ENCODE measurements around the gene SRSF8. TPM values are rescaled to one million over a fixed set of nuclear protein-coding genes. Genes with fewer than 3 reads are reported as not detected.
A peak's percentile ranks its signal among the peaks of the same experiment; 100 is the strongest.
"Not testable (repeated sequence)": the region's sequence is repeated elsewhere in the genome, so short reads cannot be mapped to it uniquely, and the experiment has no call there.

The SRSF8 gene, protein sequence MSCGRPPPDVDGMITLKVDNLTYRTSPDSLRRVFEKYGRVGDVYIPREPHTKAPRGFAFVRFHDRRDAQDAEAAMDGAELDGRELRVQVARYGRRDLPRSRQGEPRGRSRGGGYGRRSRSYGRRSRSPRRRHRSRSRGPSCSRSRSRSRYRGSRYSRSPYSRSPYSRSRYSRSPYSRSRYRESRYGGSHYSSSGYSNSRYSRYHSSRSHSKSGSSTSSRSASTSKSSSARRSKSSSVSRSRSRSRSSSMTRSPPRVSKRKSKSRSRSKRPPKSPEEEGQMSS
- 100 to 1,000 TPM in 5 of 6 donors, 10 to 100 TPM in 1; 93.9 to 128 (median 108) TPM for polyA plus RNA-seq (ENCODE audit: low read depth in 6 of 6)

DNA sequence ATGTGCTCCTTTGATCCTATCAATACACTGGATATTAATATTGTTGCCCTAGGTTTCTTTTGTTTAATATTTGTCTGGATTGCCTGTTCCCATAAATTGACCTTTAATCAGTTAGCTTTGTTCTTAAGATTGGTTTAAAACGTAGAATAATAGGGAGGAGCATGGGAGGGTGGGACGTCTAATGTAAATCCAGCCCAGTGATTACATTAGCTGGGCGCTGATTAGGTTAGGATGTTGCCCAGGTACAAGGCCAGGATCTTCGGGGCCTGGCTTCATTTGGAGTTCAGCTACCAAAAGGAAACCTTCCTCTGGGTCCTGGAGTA is at the start of gene SRSF8:
Gene SRSF8 (plus strand): TSS at position 204 of the 323 bp plus-strand sequence. CDS start 308 bp downstream, outside the sequence.
- ATAC-seq (ENCODE audit: low read depth in 2 of 2) (peak; percentile 13 to 25), DNase-seq (no peak)
- H3K27ac Mint-ChIP-seq = peak within 1 kb of the TSS; percentile 95 to 98 (median 96)
- no peaks in the 10 kb centered on the region for H3K27me3 Mint-ChIP-seq
- H3K9me3 Mint-ChIP-seq = no peaks in the 10 kb centered on the region
- peaks cover 20 to 24% (median 22%) of the 10 kb centered on the region in 3 donors for H3K4me1 Mint-ChIP-seq
- peak within 1 kb of the TSS; percentile 97 to 100 (median 98) for H3K4me3 Mint-ChIP-seq
- no peaks in the 10 kb centered on the region for H3K36me3 Mint-ChIP-seq

DNA sequence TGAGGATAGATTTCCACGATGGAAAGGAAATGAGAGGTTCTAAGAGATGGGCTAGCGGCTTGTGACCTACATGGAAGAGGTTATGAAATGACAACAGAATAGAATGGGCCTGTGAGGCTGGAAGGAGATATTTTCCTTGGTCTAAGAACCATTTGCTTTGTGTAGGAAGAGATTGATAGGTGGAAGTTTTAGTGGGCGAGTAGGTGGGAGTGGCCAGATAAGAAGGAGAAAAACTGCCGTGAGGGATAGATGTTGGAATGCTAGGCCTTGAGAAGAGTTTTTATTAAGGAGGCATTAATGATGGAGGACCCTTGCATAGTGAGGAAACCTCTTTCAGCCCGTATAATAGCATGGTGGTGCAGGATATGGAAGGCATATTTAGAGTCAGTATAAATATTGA is 45.3 kb upstream of the SRSF8 start:
- DNase-seq; H3K4me3 Mint-ChIP-seq; H3K4me1 Mint-ChIP-seq; H3K27ac Mint-ChIP-seq; H3K9me3 Mint-ChIP-seq; H3K36me3 Mint-ChIP-seq; H3K27me3 Mint-ChIP-seq; ATAC-seq (ENCODE audit: low read depth in 2 of 2): not testable (repeated sequence)

DNA sequence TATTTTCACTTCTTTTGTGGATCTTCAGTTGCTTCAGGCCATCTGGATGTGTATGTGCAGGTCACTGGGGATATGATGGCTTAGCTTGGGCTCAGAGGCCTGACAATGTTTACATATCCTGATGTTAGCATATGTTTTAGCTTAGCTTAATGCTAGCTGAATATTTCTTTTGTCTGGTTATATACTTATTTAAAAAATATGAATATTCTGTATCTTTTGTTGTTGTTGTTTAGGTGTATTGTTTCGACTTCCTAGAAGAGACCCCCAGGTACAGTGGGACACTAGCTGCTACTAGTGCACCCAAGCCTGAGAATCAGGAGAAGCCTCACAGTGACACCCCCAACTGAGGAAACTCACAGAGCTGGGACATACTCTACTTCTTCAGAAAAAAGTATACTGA is 41.8 kb upstream of the SRSF8 start, which contains the start of gene KDM4E:
Gene KDM4E (plus strand): TSS at position 301 of the 400 bp plus-strand sequence. CDS start 300 bp downstream, outside the sequence.
- H3K27me3 Mint-ChIP-seq = no peaks in the 10 kb centered on the region
- no peak within 1 kb of the TSS for H3K4me3 Mint-ChIP-seq
- ATAC-seq (ENCODE audit: low read depth in 2 of 2) (no peak), DNase-seq (no peak)
- H3K4me1 Mint-ChIP-seq = no peaks in the 10 kb centered on the region
- H3K9me3 Mint-ChIP-seq = no peaks in the 10 kb centered on the region
- no peaks in the 10 kb centered on the region for H3K36me3 Mint-ChIP-seq
- H3K27ac Mint-ChIP-seq = no peak within 1 kb of the TSS

DNA sequence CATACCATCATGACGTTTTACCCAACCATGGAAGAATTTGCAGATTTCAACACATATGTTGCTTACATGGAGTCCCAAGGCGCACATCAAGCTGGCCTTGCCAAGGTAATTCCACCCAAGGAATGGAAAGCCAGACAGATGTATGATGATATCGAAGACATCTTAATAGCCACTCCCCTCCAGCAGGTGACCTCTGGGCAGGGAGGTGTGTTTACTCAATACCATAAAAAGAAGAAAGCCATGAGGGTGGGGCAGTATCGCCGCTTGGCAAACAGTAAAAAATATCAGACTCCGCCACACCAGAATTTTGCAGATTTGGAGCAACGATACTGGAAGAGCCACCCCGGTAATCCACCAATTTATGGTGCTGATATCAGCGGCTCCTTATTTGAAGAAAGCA is 41.1 kb upstream of the SRSF8 start:
- DNase-seq = not testable (repeated sequence)

DNA sequence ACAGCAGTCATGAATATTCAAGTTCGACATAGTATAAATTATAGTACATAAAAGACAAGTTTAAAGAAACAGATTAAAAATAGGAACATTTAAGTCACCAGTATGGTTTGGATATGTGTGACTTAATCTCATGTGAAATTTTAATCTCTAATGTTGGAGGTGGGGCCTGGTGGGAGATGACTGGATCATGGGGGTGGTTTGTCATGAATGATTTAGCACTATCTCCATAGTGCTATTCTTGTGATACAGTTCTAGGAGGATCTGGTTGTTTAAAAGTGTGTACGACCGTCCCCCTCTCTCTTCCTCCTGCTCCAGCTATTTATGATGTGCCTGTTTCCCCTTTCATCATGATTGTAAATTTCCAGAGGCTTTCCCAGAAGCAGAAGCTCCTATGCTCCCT is 38.4 kb upstream of the SRSF8 start:
- Mint-ChIP-seq H3K36me3 (no peaks in the 10 kb centered on the region), H3K4me3 (no peak overlapping the region), H3K27me3 (peaks cover 4 to 20% (median 8%) of the 10 kb centered on the region in 3 donors), H3K4me1 (no peaks in the 10 kb centered on the region), H3K9me3 (no peaks in the 10 kb centered on the region), H3K27ac (no peak overlapping the region)
- DNase-seq (no peak), ATAC-seq (ENCODE audit: low read depth in 2 of 2) (no peak)

More for the DNA sequence above, 41.1 kb upstream of the SRSF8 start:
- not testable (repeated sequence) for H3K27me3 Mint-ChIP-seq; H3K4me1 Mint-ChIP-seq; ATAC-seq (ENCODE audit: low read depth in 2 of 2); H3K27ac Mint-ChIP-seq; H3K36me3 Mint-ChIP-seq; H3K9me3 Mint-ChIP-seq; H3K4me3 Mint-ChIP-seq

DNA sequence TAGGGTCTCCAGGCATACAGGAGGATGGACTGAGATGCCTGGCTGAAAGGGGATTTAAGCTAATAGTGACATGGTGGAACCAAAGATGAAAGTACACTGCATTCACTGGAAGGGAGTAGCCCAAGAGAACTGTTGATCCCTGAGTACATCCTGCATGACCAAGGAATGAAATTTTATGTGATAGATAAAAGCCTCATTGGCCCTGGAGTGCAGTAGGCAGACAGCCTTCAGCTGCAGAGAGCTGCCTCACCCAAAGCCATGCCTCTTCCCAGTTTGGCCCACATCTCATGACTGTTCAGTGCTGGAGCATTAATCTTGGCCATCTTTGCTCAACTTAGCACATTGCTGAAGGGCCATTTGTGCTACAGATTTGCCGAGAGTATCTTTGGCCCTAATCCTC is 33.7 kb upstream of the SRSF8 start:
- Mint-ChIP-seq H3K27me3 (peaks cover 18 to 39% (median 26%) of the 10 kb centered on the region in 3 donors), H3K4me1 (peaks cover 0 to 2% (median 1%) of the 10 kb centered on the region in 3 donors), H3K9me3 (no peaks in the 10 kb centered on the region), H3K4me3 (no peak overlapping the region), H3K36me3 (peaks cover 0 to 2% of the 10 kb centered on the region in 2 donors), H3K27ac (no peak overlapping the region)
- DNase-seq (no peak), ATAC-seq (ENCODE audit: low read depth in 2 of 2) (no peak)

DNA sequence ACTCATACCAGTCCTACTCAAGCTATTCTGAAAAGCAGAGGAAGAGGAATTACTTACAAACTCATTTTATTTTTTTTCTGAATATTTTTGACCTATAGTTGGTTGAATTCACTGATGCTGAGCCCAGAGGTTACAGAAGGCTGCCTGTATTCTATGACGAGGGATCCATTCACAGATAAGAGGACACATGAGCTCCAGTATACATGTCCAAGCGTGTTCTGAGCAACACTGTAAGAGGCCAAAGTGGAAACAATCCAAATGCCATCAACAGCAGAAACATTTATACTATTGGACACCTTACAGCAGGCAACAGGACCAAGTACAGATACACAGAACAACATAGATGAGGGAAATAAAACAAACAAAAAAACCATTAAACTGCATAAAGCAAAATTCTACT is 31.4 kb upstream of the SRSF8 start:
- ATAC-seq (ENCODE audit: low read depth in 2 of 2) (no peak), DNase-seq (no peak)
- Mint-ChIP-seq H3K27ac (no peak overlapping the region), H3K36me3 (peaks cover 0 to 7% of the 10 kb centered on the region in 2 donors), H3K4me1 (peaks cover 0 to 5% (median 5%) of the 10 kb centered on the region in 3 donors), H3K9me3 (peaks cover 0 to 4% (median 0%) of the 10 kb centered on the region in 7 donors), H3K4me3 (no peak overlapping the region), H3K27me3 (peaks cover 22 to 48% (median 42%) of the 10 kb centered on the region in 3 donors)

DNA sequence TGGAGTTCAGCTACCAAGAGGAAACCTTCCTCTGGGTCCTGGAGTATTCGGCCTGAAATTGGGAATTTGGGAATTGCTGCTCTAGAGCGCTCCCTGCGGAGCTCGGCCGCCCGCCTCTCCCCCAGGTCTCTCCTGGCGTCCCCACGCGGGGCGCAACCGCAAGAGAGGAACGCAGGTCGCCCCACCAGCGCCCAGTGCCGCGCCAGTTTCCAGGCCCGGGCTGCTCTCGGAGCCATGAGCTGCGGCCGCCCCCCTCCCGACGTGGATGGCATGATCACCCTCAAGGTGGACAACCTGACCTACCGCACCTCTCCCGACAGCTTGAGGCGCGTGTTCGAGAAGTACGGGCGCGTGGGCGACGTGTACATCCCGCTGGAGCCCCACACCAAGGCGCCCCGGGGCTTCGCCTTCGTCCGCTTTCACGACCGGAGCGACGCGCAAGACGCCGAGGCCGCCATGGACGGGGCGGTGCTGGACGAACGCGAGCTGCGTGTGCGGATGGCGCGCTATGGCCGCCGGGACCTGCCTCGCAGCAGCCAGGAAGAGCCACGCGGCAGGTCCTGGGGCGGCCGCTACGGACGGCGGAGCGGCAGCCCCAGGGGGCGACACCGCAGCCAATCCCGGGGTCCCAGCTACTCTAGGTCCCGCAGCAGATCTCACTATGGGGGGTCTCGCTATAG is 29.2 kb upstream of the SRSF8 start:
- not testable (repeated sequence) for H3K36me3 Mint-ChIP-seq, H3K4me1 Mint-ChIP-seq, DNase-seq, H3K27ac Mint-ChIP-seq, H3K9me3 Mint-ChIP-seq
- peak overlapping the region in 6 of 8 donors; percentile 29 to 83 (median 58) for H3K4me3 Mint-ChIP-seq
- ATAC-seq (ENCODE audit: low read depth in 2 of 2) = peak; percentile 48 to 51
- H3K27me3 Mint-ChIP-seq = peaks cover 32 to 54% (median 48%) of the 10 kb centered on the region in 3 donors

DNA sequence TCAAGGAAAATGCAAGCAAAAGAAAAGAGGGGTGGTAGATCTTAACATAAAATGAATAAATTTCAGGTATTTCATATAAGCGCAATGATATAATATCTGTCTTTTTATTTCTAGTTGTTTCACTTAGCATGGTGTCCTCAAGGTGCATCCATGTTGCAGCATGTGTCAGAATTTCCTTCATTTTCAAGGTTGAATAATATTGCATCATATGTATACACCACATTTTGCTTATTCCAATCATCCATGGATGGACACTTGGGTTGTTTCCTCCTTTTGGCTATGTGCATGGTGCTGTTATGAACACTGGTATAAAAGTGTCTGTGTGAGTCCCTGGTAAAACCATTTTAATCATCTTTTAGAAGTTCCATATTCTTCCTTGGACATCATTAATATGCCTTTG is 24.5 kb upstream of the SRSF8 start:
- H3K27me3 Mint-ChIP-seq = peaks cover 31 to 55% (median 55%) of the 10 kb centered on the region in 3 donors

DNA sequence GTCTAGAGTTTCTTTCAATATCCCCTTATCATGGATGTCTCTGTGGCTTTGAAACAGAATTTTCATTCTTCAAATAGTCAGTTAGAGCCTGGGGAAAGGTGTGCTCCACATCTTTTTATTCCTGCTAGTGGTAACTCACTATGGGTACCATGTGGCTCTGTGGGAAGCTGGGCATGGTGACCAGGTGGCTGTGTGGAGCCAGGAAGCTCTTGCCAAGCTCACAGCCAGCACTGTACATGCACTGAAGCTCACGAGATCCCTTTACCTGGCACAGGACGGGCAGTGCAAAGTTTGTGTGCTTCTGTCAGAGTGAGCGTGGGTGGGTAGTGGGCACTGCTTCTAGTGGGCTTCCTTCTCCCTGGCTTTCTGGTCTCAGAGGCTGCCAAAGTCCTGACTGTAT is 23.8 kb upstream of the SRSF8 start:
- no peak for ATAC-seq (ENCODE audit: low read depth in 2 of 2)
- no peak overlapping the region for H3K27ac Mint-ChIP-seq
- peaks cover 0 to 5% (median 4%) of the 10 kb centered on the region in 3 donors for H3K4me1 Mint-ChIP-seq
- H3K9me3 Mint-ChIP-seq = peaks cover 0 to 4% (median 0%) of the 10 kb centered on the region in 7 donors
- peaks cover 31 to 53% (median 52%) of the 10 kb centered on the region in 3 donors for H3K27me3 Mint-ChIP-seq
- no peak for DNase-seq
- peaks cover 0 to 6% of the 10 kb centered on the region in 2 donors for H3K36me3 Mint-ChIP-seq
- H3K4me3 Mint-ChIP-seq = no peak overlapping the region

More for the DNA sequence above, 24.5 kb upstream of the SRSF8 start:
- Mint-ChIP-seq H3K4me1 (peaks cover 0 to 5% (median 5%) of the 10 kb centered on the region in 3 donors), H3K4me3 (no peak overlapping the region), H3K36me3 (peaks cover 0 to 7% of the 10 kb centered on the region in 2 donors), H3K9me3 (peaks cover 0 to 4% (median 0%) of the 10 kb centered on the region in 7 donors), H3K27ac (no peak overlapping the region)
- DNase-seq (no peak), ATAC-seq (ENCODE audit: low read depth in 2 of 2) (no peak)

DNA sequence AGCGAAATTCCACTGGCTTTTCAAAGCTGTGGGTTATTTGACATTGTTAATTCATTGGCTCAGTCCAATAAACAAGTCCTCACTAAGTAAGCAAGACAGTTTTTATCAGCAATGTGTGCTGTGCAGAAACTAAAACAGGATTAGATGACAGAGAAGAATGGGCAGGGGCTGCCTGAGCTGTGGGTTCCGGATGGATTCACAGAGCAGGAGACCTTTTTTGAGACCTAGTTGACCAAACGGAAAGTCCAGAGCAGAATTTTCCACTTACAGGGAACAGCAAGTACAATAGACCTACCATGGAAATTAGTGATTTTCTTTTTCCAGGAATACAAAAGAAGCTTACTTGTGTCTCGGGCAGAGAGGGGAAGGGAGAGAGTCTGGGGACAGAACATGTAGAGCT is 22.7 kb upstream of the SRSF8 start:
- no peaks in the 10 kb centered on the region for H3K36me3 Mint-ChIP-seq
- H3K27me3 Mint-ChIP-seq = peaks cover 31 to 52% (median 48%) of the 10 kb centered on the region in 3 donors
- H3K27ac Mint-ChIP-seq = no peak overlapping the region
- H3K9me3 Mint-ChIP-seq = no peaks in the 10 kb centered on the region
- H3K4me1 Mint-ChIP-seq = no peaks in the 10 kb centered on the region
- no peak for DNase-seq
- no peak overlapping the region for H3K4me3 Mint-ChIP-seq
- ATAC-seq (ENCODE audit: low read depth in 2 of 2) = no peak

DNA sequence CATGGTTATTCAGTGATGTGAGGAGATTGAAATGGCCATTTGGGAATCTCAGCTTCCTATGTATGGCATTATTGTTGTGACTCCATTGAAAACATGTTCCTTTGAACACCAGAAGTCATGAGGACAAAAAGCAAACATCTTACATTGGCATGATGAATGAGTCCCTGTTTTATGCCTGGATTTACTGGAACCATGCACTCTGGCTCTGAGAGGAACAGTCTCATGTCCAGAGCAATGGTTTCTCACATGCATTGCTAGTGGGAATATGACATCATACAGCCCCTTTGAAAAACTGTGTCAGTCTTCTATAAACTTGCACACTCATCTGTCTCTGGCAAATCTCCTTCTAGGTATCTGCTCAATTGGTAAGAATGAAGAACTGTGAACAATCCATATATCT is 20.9 kb upstream of the SRSF8 start:
- peaks cover 26 to 49% (median 44%) of the 10 kb centered on the region in 3 donors for H3K27me3 Mint-ChIP-seq
- DNase-seq (no peak), ATAC-seq (ENCODE audit: low read depth in 2 of 2) (no peak)
- H3K4me1 Mint-ChIP-seq = no peaks in the 10 kb centered on the region
- no peaks in the 10 kb centered on the region for H3K36me3 Mint-ChIP-seq
- H3K4me3 Mint-ChIP-seq = no peak overlapping the region
- no peak overlapping the region for H3K27ac Mint-ChIP-seq
- no peaks in the 10 kb centered on the region for H3K9me3 Mint-ChIP-seq

DNA sequence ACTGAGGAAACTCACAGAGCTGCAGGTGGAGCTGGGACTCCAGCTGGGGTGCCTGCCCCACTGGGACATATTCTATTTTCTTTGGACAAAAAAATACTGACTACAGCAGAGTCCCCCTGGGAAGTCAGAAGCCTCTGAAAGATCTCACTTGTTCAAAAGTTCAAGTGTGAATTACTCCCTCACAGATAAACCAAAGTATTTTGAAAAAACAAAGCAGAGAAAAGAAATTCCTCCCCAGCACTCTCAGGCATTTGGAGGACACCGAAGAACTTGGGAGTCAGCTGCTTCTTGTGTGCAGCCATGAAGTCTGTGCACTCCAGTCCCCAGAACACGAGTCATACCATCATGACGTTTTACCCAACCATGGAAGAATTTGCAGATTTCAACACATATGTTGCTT is 17.6 kb upstream of the SRSF8 start, which contains the start of gene KDM4F:
Gene KDM4F (plus strand): TSS at position 301 of the 400 bp plus-strand sequence.
- H3K36me3 Mint-ChIP-seq; DNase-seq; H3K9me3 Mint-ChIP-seq; H3K4me3 Mint-ChIP-seq; ATAC-seq (ENCODE audit: low read depth in 2 of 2); H3K4me1 Mint-ChIP-seq: not testable (repeated sequence)
- peak within 1 kb of the TSS in 1 of 6 donors; percentile 21 for H3K27ac Mint-ChIP-seq
- peaks cover 5 to 42% (median 42%) of the 10 kb centered on the region in 3 donors for H3K27me3 Mint-ChIP-seq

All from naive B cell (primary cell).